ENCODE results near the gene CARMIL1.

The CARMIL1 gene

DNA sequence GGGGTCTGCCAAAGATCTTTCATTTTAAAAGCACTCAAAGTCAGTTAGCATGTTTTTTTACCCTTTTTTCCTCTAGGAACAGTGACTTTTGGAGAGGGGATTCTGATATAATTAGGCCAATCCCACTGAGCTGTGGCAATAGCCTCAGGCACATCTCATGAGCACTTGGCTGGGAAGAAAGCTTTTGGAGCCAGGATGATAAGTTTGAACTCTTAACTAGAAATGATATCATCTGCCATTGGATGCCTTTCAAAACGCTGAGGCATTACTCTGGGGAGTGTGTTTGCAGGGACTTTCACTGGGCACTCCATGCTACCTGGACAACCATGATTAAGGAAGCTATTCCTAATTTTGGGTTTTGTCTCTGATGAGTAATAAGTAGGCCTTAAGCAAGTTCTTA is 376.5 kb downstream of the CARMIL1 start:
- Histone ChIP-seq H3K27me3 (ENCODE audit: control insufficient read depth, insufficient read depth, low read length) (no peaks in the 10 kb centered on the region), H2AFZ (no peak overlapping the region), H3K9ac (no peak overlapping the region), H3K9me3 (ENCODE audit: control insufficient read depth, low read length) (no peaks in the 10 kb centered on the region), H3K27ac (no peak overlapping the region), H3K36me3 (ENCODE audit: control insufficient read depth, insufficient read depth, low read length) (no peaks in the 10 kb centered on the region), H3K4me1 (no peaks in the 10 kb centered on the region), H3K4me2 (ENCODE audit: low read length) (no peak overlapping the region), H3K79me2 (no peaks in the 10 kb centered on the region), H3K4me3 (ENCODE audit: low read depth, low read length) (no peak overlapping the region)
- TF ChIP-seq, protein P1, sequence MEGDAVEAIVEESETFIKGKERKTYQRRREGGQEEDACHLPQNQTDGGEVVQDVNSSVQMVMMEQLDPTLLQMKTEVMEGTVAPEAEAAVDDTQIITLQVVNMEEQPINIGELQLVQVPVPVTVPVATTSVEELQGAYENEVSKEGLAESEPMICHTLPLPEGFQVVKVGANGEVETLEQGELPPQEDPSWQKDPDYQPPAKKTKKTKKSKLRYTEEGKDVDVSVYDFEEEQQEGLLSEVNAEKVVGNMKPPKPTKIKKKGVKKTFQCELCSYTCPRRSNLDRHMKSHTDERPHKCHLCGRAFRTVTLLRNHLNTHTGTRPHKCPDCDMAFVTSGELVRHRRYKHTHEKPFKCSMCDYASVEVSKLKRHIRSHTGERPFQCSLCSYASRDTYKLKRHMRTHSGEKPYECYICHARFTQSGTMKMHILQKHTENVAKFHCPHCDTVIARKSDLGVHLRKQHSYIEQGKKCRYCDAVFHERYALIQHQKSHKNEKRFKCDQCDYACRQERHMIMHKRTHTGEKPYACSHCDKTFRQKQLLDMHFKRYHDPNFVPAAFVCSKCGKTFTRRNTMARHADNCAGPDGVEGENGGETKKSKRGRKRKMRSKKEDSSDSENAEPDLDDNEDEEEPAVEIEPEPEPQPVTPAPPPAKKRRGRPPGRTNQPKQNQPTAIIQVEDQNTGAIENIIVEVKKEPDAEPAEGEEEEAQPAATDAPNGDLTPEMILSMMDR (IDR thresholded peaks at IDR 0.05), result no peak

DNA sequence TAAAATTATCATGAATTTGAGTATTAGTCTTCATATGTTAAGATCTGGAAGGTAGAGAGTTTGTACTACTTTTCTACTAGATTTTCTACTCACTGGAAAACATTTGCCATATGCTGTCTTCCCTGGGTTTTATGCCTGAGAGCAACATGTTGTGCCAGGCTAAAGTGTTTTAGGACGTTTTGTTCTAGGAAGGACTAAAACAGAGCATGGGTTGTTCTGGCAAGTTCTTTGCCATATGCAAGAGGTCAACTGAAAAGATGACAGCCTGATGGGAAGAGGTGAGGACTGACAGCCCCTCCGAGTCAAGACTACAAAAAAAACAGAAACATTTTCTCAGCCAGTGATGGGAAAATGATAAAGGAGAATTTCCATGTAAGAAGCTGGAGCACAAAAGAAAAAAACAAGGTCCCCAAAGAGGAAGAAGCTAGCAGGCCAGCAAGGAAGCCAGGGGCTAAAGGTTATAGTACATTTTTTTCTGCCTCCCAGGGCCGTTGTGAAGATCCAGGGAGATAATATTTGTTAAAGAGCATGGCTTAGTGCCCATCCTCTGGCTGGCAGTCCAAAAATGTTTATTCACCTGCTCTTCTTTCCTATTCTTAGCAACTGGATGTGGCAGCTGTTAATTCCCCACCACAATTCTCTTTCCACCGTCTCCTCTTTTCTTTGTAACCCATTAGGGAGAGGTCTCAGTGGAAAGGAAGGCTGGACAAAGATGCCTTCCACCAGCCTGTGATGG is 380.6 kb downstream of the CARMIL1 start:
- Histone ChIP-seq H3K36me3 (ENCODE audit: control insufficient read depth, insufficient read depth, low read length) (no peaks in the 10 kb centered on the region), H3K27me3 (ENCODE audit: control insufficient read depth, insufficient read depth, low read length) (no peaks in the 10 kb centered on the region), H3K79me2 (no peaks in the 10 kb centered on the region), H2AFZ (no peak overlapping the region), H3K27ac (no peak overlapping the region), H3K9ac (no peak overlapping the region), H3K4me1 (no peaks in the 10 kb centered on the region), H3K4me3 (ENCODE audit: low read depth, low read length) (no peak overlapping the region), H3K4me2 (ENCODE audit: low read length) (no peak overlapping the region), H3K9me3 (ENCODE audit: control insufficient read depth, low read length) (no peaks in the 10 kb centered on the region)
- TF ChIP-seq, protein P1 (IDR thresholded peaks at IDR 0.05), result no peak

DNA sequence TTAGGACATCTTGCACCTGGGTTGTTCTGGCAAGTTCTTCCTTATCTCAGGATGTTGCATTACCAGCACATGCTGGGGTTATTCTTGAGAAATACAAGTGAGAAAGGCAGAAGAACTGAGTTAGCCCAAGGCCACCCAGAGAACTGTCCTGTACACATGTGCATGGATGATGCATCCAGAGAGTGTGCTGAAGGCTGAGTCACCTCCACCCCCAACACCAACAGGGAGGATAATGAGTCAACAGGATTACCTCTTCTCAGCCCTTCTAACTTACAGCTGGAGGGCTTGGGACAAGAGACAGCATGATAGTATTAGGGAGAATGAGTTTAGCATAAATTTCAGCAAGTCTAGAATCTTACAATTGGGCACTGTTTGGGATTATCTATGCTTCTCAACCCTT is 381.3 kb downstream of the CARMIL1 start:
- Histone ChIP-seq H3K4me2 (ENCODE audit: low read length) (no peak overlapping the region), H3K27me3 (ENCODE audit: control insufficient read depth, insufficient read depth, low read length) (no peaks in the 10 kb centered on the region), H3K4me1 (no peaks in the 10 kb centered on the region), H2AFZ (no peak overlapping the region), H3K36me3 (ENCODE audit: control insufficient read depth, insufficient read depth, low read length) (no peaks in the 10 kb centered on the region), H3K27ac (no peak overlapping the region), H3K9me3 (ENCODE audit: control insufficient read depth, low read length) (no peaks in the 10 kb centered on the region), H3K9ac (no peak overlapping the region), H3K79me2 (no peaks in the 10 kb centered on the region), H3K4me3 (ENCODE audit: low read depth, low read length) (no peak overlapping the region)
- TF ChIP-seq, protein P1 (IDR thresholded peaks at IDR 0.05), result no peak

DNA sequence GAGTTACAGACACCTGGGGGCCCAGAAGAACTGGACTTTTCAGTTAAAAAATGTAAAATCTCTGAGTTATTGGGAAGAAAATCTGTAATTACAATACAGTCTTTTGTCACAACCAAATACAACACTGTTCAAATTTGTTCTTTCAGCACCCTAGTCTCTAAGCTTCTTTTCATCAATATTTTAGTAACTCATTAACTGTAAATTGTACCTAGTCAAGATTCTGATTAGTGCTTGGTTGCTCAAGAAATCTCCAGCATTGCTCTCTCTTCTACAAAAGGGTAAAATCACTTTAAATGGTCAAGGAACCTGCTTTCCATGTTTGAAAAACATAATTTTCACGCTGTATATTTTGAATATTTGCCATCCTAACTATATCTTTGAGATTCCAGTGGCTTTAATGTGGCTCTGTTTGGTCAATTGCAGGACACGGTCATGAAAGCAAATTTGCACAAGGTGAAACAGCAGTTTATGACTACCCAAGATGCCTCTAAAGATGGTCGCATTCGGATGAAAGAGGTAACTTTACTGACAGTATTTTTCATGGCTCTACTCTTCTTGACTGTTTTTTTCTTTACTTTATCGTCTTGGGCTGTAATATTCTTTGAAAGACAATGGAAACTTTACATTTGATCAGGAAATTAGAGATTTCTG is 382.1 kb downstream of the CARMIL1 start:
- Histone ChIP-seq H3K4me3 (ENCODE audit: low read depth, low read length) (no peak overlapping the region), H3K9me3 (ENCODE audit: control insufficient read depth, low read length) (no peaks in the 10 kb centered on the region), H3K4me1 (no peaks in the 10 kb centered on the region), H3K36me3 (ENCODE audit: control insufficient read depth, insufficient read depth, low read length) (no peaks in the 10 kb centered on the region), H3K9ac (no peak overlapping the region), H3K79me2 (no peaks in the 10 kb centered on the region), H2AFZ (no peak overlapping the region), H3K27ac (no peak overlapping the region), H3K27me3 (ENCODE audit: control insufficient read depth, insufficient read depth, low read length) (no peaks in the 10 kb centered on the region), H3K4me2 (ENCODE audit: low read length) (no peak overlapping the region)
- TF ChIP-seq, protein P1 (IDR thresholded peaks at IDR 0.05), result no peak
